GM19397 (cell line): ENCODE data around the gene PDHB.
A peak's percentile ranks its signal among the peaks of the same experiment; 100 is the strongest.
"Not testable (repeated sequence)": the region's sequence is repeated elsewhere in the genome, so short reads cannot be mapped to it uniquely, and the experiment has no call there.

Experiments
- ATAC-seq: cut with Tn5 transposase; IDR thresholded peaks from one replicate; pipeline ENCODE4 v1.9.1; 2021; ENCODE audit warnings: mild to moderate bottlenecking, moderate library complexity; ENCODE audit not compliant: unreplicated experiment

PDHB gene

GRCh38 chr3:58440996-58441355, 7.3 kb upstream of the PDHB start:
- ATAC-seq, result not testable (repeated sequence)

DNA sequence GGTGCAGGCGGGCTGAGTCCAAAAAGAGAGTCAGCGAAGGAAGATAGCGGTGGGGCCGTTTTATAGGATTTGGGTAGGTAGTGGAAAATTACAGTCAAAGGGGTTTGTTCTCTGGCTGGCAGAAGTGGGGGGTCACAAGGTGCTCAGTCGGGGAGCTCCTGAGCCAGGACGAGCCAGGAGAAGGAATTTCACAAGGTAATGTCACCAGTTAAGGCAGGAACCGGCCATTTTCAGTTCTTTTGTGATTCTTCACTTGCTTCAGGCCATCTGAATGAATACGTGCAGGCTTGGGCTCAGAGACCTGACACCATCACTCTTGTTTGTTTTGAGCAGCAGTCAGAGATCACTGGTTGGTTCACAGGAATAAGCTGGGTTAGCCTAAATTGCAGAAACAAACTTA, 3.6 kb upstream of the PDHB start:
- not testable (repeated sequence) for ATAC-seq

DNA sequence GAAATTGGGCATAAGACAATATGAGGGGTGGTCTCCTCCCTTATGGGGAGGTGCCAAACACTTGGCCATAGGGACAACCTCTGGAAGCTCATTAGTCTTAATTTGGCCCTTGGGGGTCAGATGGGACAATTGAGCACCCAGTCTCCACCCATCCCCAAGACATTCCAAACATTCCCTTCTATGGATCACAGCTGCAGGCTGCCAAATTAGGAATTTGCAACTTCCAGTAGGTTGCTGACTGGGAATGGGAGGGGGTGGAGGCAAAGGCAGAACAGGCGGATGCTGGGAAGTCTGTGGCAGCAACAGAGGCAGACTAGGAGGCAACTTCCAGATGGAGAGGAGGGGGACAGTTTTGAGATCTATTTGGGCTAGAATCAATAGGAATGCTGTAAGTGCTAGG, 1.4 kb upstream of the PDHB start:
- no peak for ATAC-seq

GRCh38 chr3:58434511-58434910, 879 bp upstream of the PDHB start:
- no peak for ATAC-seq

DNA sequence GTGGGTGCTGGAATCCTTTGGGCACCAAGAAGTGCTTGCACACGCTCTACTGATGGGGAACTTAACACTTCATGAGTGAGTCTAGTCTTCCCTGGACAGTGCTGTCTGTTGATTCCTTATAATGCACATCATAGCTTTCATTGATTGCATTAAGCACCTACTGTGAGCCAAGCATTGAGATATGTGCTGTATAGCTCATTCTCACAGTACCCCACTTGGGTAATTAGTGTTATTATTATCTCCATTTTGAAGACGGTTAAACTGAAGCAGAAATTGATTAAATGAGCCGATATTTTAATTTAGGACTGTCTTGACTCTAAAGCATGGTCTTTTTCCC, 504 bp upstream of the PDHB start:
- no peak for ATAC-seq

- no peak for ATAC-seq
These were observed 727 bp downstream of the PDHB start for GRCh38 chr3:58432905-58433304.

GRCh38 chr3:58429657-58430056, 4.0 kb downstream of the PDHB start:
- peak; percentile 38 for ATAC-seq

GRCh38 chr3:58427661-58428361, 5.8 kb downstream of the PDHB start:
- no peak for ATAC-seq

GRCh38 chr3:58425782-58426181, 7.8 kb downstream of the PDHB start:
- no peak for ATAC-seq

DNA sequence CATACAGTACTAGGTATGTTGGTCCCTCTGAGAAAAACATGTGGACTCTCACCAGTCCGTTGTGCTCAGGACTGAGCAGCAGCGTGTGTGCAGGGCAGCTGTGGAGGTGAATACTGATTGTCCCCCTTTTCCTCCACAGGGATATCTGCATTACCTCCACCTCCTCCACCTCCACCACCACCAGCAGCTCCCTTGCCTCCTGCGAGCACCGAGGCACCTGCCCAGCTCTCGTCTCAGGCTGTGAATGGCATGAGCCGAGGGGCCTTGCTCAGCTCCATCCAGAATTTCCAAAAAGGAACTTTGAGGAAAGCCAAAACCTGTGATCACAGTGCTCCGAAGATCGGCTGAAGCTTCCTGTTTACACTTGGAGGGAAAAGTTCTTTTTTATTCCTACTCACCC, 9.0 kb downstream of the PDHB start:
- no peak for ATAC-seq

- no peak for ATAC-seq
These were observed 10.8 kb downstream of the PDHB start for GRCh38 chr3:58422756-58423325.

DNA sequence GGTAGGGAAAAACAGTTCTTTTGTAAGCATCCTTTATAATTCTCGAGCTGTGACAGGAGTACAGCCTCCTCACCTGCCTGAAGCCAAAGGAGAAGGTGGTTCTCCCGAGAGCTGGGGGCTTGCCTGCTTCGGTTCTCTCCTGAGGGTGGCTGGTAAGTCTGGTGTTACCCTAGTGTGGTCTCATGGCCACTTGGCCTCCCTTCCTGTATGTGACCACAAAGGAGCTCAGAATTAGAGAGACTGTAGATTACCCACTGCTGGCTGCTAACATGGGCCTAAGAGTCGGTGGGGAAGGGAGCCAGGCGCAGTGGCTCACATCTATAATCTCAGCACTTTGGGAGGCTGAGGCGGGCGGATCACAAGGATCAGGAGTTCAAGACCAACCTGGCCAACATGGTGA, 12.6 kb downstream of the PDHB start:
- no peak for ATAC-seq

GRCh38 chr3:58419780-58420507, 13.7 kb downstream of the PDHB start:
- ATAC-seq, result peak; percentile 42

DNA sequence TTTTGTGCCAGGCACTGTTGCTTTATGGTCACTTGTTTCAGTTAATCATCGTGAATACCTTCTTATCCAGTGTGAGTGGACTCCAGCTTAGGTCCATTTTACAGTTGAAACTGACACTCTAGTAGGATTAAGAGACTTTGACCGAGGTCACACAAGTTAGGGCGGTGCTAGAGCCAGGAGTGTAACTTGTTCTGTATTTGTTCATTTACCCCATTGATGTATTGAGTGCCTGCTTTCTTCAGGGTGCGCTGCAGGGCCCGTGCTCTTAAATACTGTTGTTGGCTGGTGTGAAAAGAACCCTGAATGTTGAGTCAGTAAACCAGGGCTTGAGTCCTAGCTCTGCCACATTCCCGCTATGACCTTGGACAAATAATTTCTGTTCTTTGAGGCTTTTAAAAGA, 15.4 kb downstream of the PDHB start:
- ATAC-seq, result no peak

DNA sequence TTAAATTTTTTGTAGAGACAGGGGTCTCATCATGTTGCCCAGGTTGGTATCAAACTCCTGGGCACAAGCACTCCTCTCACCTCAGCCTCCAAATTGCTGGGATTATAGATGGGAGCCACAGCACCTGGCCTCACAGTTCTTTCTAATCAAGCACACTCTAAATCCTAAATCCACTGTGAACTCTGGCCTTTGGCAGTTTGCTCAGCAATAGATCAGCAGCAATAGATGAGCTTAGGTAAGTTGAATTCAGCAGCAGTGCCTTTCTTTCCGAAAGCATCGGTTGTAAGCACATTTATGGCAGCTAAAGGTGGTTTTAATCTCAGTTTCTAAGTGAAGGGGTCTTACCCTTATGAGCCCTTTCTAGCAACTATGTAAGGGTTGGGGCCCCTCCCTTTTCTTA, 16.6 kb downstream of the PDHB start:
- ATAC-seq, result no peak

- no peak for ATAC-seq
These were observed 17.4 kb downstream of the PDHB start for GRCh38 chr3:58416191-58416590.

- ATAC-seq, result no peak
These were observed 19.0 kb downstream of the PDHB start for GRCh38 chr3:58414538-58415197.

- ATAC-seq, result no peak
These were observed 21.5 kb downstream of the PDHB start for GRCh38 chr3:58411851-58412830.

DNA sequence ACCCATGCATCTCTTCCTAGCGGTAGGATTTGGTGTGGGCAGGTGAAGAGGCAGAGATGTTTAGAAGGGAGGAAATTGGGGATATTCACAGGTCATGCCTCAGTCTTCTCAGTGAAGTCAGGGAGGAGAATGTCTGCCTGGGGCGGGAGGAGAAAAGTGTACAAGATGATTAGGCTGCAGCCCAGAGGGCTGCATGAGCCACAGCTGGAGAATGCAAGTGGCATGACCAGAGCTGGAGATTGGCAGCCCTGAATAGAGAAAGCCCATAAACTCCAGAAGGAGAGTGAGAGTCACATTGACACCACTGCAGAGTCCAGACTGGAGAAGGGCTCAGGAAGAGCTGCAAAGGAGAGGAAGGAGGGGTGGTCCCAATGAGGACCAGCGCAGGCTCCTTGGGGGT, 22.6 kb downstream of the PDHB start:
- no peak for ATAC-seq

GRCh38 chr3:58409663-58410062, 24.0 kb downstream of the PDHB start:
- ATAC-seq, result no peak

GRCh38 chr3:58408906-58409305, 24.7 kb downstream of the PDHB start:
- no peak for ATAC-seq
